GM19351 (cell line): ENCODE measurements around the gene GFOD2.
"Not testable (repeated sequence)": the region's sequence is repeated elsewhere in the genome, so short reads cannot be mapped to it uniquely, and the experiment has no call there.

Source experiments
- ATAC-seq: cut with Tn5 transposase; IDR thresholded peaks from one replicate; pipeline ENCODE4 v1.9.1; 2021; ENCODE audit warnings: mild to moderate bottlenecking, moderate library complexity; ENCODE audit not compliant: unreplicated experiment

GFOD2 gene

GRCh38 chr16:67707210-67707609, 11.9 kb downstream of the GFOD2 start:
- no peak for ATAC-seq

GRCh38 chr16:67704110-67704509, 15.0 kb downstream of the GFOD2 start:
- no peak for ATAC-seq

- ATAC-seq = no peak
These were observed 15.5 kb downstream of the GFOD2 start for GRCh38 chr16:67703626-67704025.

GRCh38 chr16:67702130-67702529, 17.0 kb downstream of the GFOD2 start:
- ATAC-seq = no peak

GRCh38 chr16:67701420-67701819, 17.7 kb downstream of the GFOD2 start:
- ATAC-seq = no peak

- no peak for ATAC-seq
These were observed 19.9 kb downstream of the GFOD2 start for GRCh38 chr16:67699265-67699664.

GRCh38 chr16:67697422-67698185, 21.5 kb downstream of the GFOD2 start:
- no peak for ATAC-seq

GRCh38 chr16:67694611-67695010, 24.5 kb downstream of the GFOD2 start:
- no peak for ATAC-seq

GRCh38 chr16:67693517-67694285, 25.4 kb downstream of the GFOD2 start:
- not testable (repeated sequence) for ATAC-seq

- no peak for ATAC-seq
These were observed 33.6 kb downstream of the GFOD2 start for GRCh38 chr16:67685388-67686112.

- no peak for ATAC-seq
These were observed 35.3 kb downstream of the GFOD2 start for GRCh38 chr16:67683767-67684166.

GRCh38 chr16:67679935-67680897, 38.9 kb downstream of the GFOD2 start:
- no peak for ATAC-seq

- ATAC-seq = no peak
These were observed 40.6 kb downstream of the GFOD2 start for GRCh38 chr16:67678354-67679023.

GRCh38 chr16:67677712-67678111, 41.4 kb downstream of the GFOD2 start:
- ATAC-seq = no peak

- ATAC-seq = no peak
These were observed 42.2 kb downstream of the GFOD2 start for GRCh38 chr16:67676939-67677338.

GRCh38 chr16:67676516-67676915, 42.6 kb downstream of the GFOD2 start:
- no peak for ATAC-seq

GRCh38 chr16:67675999-67676398, 43.1 kb downstream of the GFOD2 start:
- no peak for ATAC-seq

GRCh38 chr16:67675579-67675935, 43.6 kb downstream of the GFOD2 start:
- no peak for ATAC-seq

GRCh38 chr16:67674851-67675578, 44.1 kb downstream of the GFOD2 start:
- ATAC-seq = no peak
